ENCODE measurements around the gene SLC51A. TPM values are rescaled to one million over a fixed set of nuclear protein-coding genes. Genes with fewer than 3 reads are reported as not detected.

The SLC51A gene
- total RNA-seq, 1 experiment from 2014 or later, result not detected

DNA sequence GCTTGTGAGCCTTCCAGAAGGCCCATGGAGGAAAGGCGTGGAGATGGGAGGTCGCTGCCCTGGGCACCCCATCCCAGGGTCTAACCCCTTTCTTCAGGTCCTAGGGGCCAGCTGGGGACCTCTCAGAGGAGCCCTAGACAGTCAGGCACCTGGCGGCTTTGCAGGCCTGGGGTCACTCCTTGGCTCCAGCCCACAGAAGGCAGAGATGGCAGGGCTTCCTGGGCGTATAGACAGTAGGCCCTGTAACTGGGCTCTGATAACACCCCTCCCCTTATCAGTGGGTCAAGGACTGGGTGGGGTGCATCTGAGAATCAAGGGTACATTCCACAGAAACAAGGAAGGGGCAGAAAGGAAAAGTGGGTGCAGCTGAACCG is 21.8 kb upstream of the SLC51A start:
- ChIA-PET POLR2A (no interaction called here), CTCF (no interaction called here)
- H3K27me3 ChIP-seq (replicated peaks; ENCODE audit: control insufficient read depth, insufficient read depth, low read length), result no peaks in the 10 kb centered on the region
- DNase-seq, result no peak
- TF ChIP-seq CTCF (IDR thresholded peaks at IDR 0.05; ENCODE audit: insufficient read depth in 1 of 2, low read depth in 1 of 2, low read length in 1 of 2, severe bottlenecking in 1 of 2, unreplicated experiment in 1 of 2), result no peak
- intact Hi-C loops (cut with micrococcal nuclease; ENCODE audit: unreplicated experiment), result no loop called here
- no peaks in the 10 kb centered on the region for H3K9me3 ChIP-seq
- H3K9me3 Mint-ChIP-seq (ENCODE audit: unreplicated experiment), result no peaks in the 10 kb centered on the region
- no peaks in the 10 kb centered on the region for H3K4me1 ChIP-seq
- no peaks in the 10 kb centered on the region for H3K27me3 Mint-ChIP-seq (ENCODE audit: insufficient read depth, unreplicated experiment)
- H3K4me3 Mint-ChIP-seq (ENCODE audit: unreplicated experiment), result no peak overlapping the region
- no peak overlapping the region for H3K27ac Mint-ChIP-seq (ENCODE audit: unreplicated experiment)
- BruUV-seq (replicated peaks), result no TSS peak
- H3K4me1 Mint-ChIP-seq (ENCODE audit: low read depth, unreplicated experiment), result no peaks in the 10 kb centered on the region
- H3K4me3 ChIP-seq (ENCODE audit: low read depth, low read length), result no peak overlapping the region
- H3K36me3 Mint-ChIP-seq (ENCODE audit: insufficient read depth, unreplicated experiment), result no peaks in the 10 kb centered on the region
- H3K36me3 ChIP-seq (ENCODE audit: control insufficient read depth, insufficient read depth, low read length), result no peaks in the 10 kb centered on the region

DNA sequence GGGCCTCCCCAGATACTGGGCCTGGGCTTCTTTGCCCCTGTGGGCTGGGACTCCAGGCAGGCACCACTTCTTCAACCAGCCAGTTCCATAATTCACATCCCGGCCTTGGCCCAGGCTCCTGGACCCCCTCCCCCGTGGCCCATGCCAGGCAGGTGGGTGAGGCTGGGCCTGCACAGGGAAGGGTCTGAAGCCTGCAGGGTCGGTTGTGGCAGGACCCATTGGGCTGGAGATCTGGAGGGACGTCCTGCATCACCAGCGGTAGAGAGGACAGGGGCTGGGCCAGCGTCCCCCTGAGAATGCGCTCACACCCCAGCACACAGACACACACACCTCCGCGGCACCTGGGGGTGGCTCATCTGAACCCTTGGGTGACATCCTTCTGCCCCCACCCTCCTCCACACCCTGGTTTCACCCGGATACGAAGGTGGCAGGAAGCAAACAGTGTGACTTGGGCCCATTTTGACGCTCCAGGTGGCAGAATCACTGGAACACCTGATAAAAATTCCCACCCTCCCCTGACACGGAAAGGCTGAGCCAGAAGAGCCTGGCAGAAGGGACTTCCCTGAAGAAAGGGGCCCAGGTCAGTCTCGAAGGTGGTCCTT is 20.6 kb upstream of the SLC51A start:
- no peaks in the 10 kb centered on the region for H3K4me1 ChIP-seq
- Mint-ChIP-seq H3K9me3 (ENCODE audit: unreplicated experiment) (no peaks in the 10 kb centered on the region), H3K4me1 (ENCODE audit: low read depth, unreplicated experiment) (no peaks in the 10 kb centered on the region), H3K27ac (ENCODE audit: unreplicated experiment) (no peak overlapping the region), H3K4me3 (ENCODE audit: unreplicated experiment) (no peak overlapping the region), H3K27me3 (ENCODE audit: insufficient read depth, unreplicated experiment) (no peaks in the 10 kb centered on the region), H3K36me3 (ENCODE audit: insufficient read depth, unreplicated experiment) (no peaks in the 10 kb centered on the region)
- POLR2A ChIA-PET, result no interaction called here
- H3K9me3 ChIP-seq, result no peaks in the 10 kb centered on the region
- BruUV-seq (replicated peaks), result no TSS peak
- H3K27me3 ChIP-seq (replicated peaks; ENCODE audit: control insufficient read depth, insufficient read depth, low read length), result no peaks in the 10 kb centered on the region
- TF ChIP-seq CTCF (IDR thresholded peaks at IDR 0.05; ENCODE audit: insufficient read depth in 1 of 2, low read depth in 1 of 2, low read length in 1 of 2, severe bottlenecking in 1 of 2, unreplicated experiment in 1 of 2), result no peak
- DNase-seq, result no peak
- no peaks in the 10 kb centered on the region for H3K36me3 ChIP-seq (ENCODE audit: control insufficient read depth, insufficient read depth, low read length)
- intact Hi-C loops (cut with micrococcal nuclease; ENCODE audit: unreplicated experiment), result loop anchor here (1.0 kb wide), 2 partner anchors 122 to 169 kb away; no protein-coding TSS in a partner anchor
- H3K4me3 ChIP-seq (ENCODE audit: low read depth, low read length), result no peak overlapping the region
- CTCF ChIA-PET, result interaction anchor here (0.8 to 1.5 kb wide), 2 partner anchors 122 to 169 kb away, joined by 4 to 6 read pairs; no protein-coding TSS in a partner anchor

DNA sequence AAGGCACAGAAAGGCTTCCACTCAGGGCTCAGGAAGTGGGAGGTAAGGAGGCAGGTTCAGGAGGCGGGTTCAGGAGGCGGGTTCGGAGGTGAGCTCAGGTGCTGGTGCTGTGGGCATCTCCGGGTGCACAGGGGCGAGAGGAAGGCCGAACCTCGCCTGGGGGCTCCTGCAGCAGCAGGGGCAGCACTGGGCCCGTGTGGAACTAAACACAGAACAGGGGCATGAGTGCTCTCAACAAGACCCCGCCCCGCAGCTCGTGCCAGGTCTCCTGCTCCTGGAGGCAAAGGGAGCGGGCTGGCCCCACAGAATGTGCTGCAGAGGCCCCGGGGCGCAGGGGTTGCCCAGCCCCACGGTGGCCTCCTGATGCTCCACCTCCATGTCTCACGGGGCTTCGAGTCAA is 18.8 kb upstream of the SLC51A start:
- POLR2A ChIA-PET, result no interaction called here
- CTCF ChIA-PET, result interaction anchor here (1.5 kb wide), 1 partner anchor 124 kb away, joined by 6 read pairs; no protein-coding TSS in a partner anchor
- Mint-ChIP-seq H3K36me3 (ENCODE audit: insufficient read depth, unreplicated experiment) (no peaks in the 10 kb centered on the region), H3K4me1 (ENCODE audit: low read depth, unreplicated experiment) (no peaks in the 10 kb centered on the region), H3K27ac (ENCODE audit: unreplicated experiment) (no peak overlapping the region), H3K9me3 (ENCODE audit: unreplicated experiment) (no peaks in the 10 kb centered on the region), H3K27me3 (ENCODE audit: insufficient read depth, unreplicated experiment) (no peaks in the 10 kb centered on the region), H3K4me3 (ENCODE audit: unreplicated experiment) (no peak overlapping the region)
- Histone ChIP-seq H3K4me3 (ENCODE audit: low read depth, low read length) (no peak overlapping the region), H3K36me3 (ENCODE audit: control insufficient read depth, insufficient read depth, low read length) (no peaks in the 10 kb centered on the region), H3K4me1 (no peaks in the 10 kb centered on the region), H3K27me3 (replicated peaks; ENCODE audit: control insufficient read depth, insufficient read depth, low read length) (no peaks in the 10 kb centered on the region), H3K9me3 (no peaks in the 10 kb centered on the region)
- intact Hi-C loops (cut with micrococcal nuclease; ENCODE audit: unreplicated experiment), result no loop called here
- TF ChIP-seq CTCF (IDR thresholded peaks at IDR 0.05; ENCODE audit: insufficient read depth in 1 of 2, low read depth in 1 of 2, low read length in 1 of 2, severe bottlenecking in 1 of 2, unreplicated experiment in 1 of 2), result no peak
- no peak for DNase-seq
- no TSS peak for BruUV-seq (replicated peaks)
